Lower lobe of right lung (tissue), 2 donors: ENCODE results near the gene WLS. TPM values are rescaled to one million over a fixed set of nuclear protein-coding genes. Genes with fewer than 3 reads are reported as not detected.

Source experiments
- ATAC-seq, 2 donors: fragments of 200-7000 bp; cut with Tn5 transposase; one replicate each; pipeline ENCODE4 v1.9.1; 2020 to 2022; ENCODE audit warnings: mild to moderate bottlenecking in 2 of 2, moderate library complexity in 2 of 2
- DNase-seq: peaks from one replicate; pipeline ENCODE4 v3.0.0-alpha.2; 2020
- H3K27ac ChIP-seq: fragments of 200-600 bp; one replicate; pipeline ENCODE4 v1.8.0; 2022
- H3K27me3 ChIP-seq: fragments of 200-600 bp; one replicate; pipeline ENCODE4 v1.8.0; 2022; ENCODE audit warnings: low read depth
- H3K36me3 ChIP-seq: fragments of 200-600 bp; one replicate; pipeline ENCODE4 v1.8.0; 2022; ENCODE audit warnings: mild to moderate bottlenecking
- H3K4me1 ChIP-seq: fragments of 200-600 bp; one replicate; pipeline ENCODE4 v1.8.0; 2022
- H3K4me3 ChIP-seq: fragments of 200-600 bp; one replicate; pipeline ENCODE4 v1.8.0; 2022; ENCODE audit warnings: mild to moderate bottlenecking
- H3K9me3 ChIP-seq: fragments of 200-600 bp; one replicate; pipeline ENCODE4 v1.8.0; 2022
- intact Hi-C: fragments of 100-400 bp; cut with DNase I; formaldehyde crosslinking; loops from one replicate; pipeline ENCODE4 v1.11.0; 2022
- total RNA-seq: library from RNA; stranded (reverse); fragmentation: NEBNext Ultra II Directional; extraction: Animal tissue kit (Norgen Biotek cat#: 25700); gene quantifications from one replicate; pipeline ENCODE4 v1.2.1, GENCODE V29; 2021
- TF ChIP-seq, protein P1 (sequence below): fragments of 200-600 bp; IDR thresholded peaks from one replicate; pipeline ENCODE4 v1.8.0; 2022; ENCODE audit warnings: antibody characterized with exemption, mild to moderate bottlenecking
- donor health status: DM: no; HTN: yes; CAD: no; lungs with severe emphysema.

Gene WLS
- total RNA-seq, 1 donor from 2014 or later = 85.2 TPM

DNA sequence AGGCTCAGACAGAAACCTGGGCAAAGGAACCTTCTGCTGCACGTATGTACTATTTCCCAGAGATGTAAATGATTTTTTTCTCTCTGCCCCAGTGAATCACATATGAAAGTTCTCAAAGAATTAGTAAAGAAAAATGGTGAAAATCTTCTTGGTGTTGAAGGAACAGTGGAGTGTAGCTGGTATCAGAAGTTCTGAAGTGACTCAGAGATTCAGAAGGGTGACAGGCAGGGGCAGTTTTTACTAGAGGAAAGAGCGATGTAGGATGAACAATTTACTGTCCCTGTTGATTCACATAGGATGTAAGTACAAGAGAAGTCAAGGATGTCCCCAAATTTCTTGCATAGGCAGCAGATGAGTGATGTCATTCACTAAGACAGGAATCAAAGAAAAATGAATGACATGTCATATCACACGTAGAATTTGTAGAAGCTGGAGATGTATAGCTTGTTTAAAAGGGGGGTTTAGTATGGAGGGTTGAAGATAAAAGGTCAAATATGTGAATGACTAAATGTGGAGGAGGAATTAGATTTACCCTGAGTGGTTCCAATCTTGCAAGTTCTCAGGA lies 26.4 kb downstream of the WLS start:
- TF ChIP-seq, protein P1, sequence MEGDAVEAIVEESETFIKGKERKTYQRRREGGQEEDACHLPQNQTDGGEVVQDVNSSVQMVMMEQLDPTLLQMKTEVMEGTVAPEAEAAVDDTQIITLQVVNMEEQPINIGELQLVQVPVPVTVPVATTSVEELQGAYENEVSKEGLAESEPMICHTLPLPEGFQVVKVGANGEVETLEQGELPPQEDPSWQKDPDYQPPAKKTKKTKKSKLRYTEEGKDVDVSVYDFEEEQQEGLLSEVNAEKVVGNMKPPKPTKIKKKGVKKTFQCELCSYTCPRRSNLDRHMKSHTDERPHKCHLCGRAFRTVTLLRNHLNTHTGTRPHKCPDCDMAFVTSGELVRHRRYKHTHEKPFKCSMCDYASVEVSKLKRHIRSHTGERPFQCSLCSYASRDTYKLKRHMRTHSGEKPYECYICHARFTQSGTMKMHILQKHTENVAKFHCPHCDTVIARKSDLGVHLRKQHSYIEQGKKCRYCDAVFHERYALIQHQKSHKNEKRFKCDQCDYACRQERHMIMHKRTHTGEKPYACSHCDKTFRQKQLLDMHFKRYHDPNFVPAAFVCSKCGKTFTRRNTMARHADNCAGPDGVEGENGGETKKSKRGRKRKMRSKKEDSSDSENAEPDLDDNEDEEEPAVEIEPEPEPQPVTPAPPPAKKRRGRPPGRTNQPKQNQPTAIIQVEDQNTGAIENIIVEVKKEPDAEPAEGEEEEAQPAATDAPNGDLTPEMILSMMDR = no peak
- H3K27ac ChIP-seq = peak overlapping the region; percentile 4
- intact Hi-C loops = no loop called here
- no peak overlapping the region for H3K4me3 ChIP-seq
- ATAC-seq (no peak), DNase-seq (no peak)
- H3K4me1 ChIP-seq = peaks cover 69% of the 10 kb centered on the region
- H3K36me3 ChIP-seq = no peaks in the 10 kb centered on the region
- no peaks in the 10 kb centered on the region for H3K9me3 ChIP-seq
- no peaks in the 10 kb centered on the region for H3K27me3 ChIP-seq

DNA sequence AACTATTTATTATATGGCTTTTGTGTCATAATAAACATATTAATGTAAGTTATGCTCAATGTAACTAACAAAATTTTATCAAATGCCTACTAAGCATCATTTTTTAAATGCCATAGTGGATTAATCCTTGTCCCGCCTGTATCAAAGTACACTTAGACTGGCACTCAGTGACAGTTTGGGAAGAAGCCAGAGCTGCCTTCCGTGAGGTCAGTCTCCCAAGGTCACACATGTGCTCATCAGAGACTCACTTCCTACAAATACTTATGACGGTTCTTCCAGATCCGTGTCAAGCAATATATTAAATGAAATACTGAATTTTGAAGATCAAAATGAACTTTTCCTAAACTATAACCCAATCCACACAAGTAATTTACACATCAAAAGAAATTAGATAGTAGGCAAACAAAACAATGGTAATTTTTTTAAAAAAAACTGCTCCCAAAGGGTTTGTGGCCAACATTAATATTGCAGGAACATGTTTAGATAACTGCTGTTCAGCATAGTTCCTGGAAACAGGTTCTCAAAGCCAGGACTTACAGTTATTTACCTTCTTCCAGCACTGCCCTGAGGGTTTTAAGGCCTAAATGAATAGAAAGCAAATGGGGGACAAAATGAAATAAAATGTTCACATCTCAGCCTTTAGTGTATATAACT lies 27.2 kb downstream of the WLS start:
- intact Hi-C loops = no loop called here
- TF ChIP-seq, protein P1 = no peak
- Histone ChIP-seq H3K27ac (peak overlapping the region; percentile 13), H3K4me1 (peaks cover 66% of the 10 kb centered on the region), H3K4me3 (no peak overlapping the region), H3K9me3 (no peaks in the 10 kb centered on the region), H3K36me3 (no peaks in the 10 kb centered on the region), H3K27me3 (no peaks in the 10 kb centered on the region)
- peak in 1 of 2 donors; percentile 42 for ATAC-seq
- no peak for DNase-seq

DNA sequence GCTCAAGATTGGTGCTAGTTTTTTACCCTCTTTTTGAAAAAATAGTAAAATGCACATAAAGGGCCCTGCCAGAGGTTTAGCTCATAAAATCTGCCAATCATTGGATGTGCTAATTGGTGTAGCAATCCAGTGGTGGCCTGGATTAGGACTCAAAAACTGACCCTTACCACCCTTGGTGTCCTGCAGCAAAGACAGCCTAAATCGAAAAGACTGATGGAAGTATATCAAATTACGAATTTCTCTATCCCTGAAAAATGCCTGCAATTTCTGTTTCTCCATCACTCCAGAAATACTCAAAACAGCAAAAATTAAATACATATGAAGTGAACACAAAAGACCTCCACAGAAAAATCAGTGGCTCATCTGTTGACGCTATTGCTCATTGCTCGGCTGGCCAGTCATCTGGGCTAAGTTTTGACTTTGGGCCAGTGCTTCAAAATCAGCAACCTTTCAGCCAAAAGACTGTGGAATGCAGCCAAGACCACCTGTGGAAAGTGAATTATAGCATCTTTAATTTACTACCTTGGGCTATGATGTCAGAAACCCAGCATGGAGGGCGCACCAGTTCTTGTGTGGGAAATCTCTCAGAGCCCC lies 30.0 kb downstream of the WLS start:
- intact Hi-C loops = no loop called here
- ATAC-seq (no peak), DNase-seq (no peak)
- no peak overlapping the region for H3K27ac ChIP-seq
- peaks cover 55% of the 10 kb centered on the region for H3K4me1 ChIP-seq
- no peaks in the 10 kb centered on the region for H3K9me3 ChIP-seq
- TF ChIP-seq, protein P1 = no peak
- no peak overlapping the region for H3K4me3 ChIP-seq
- H3K27me3 ChIP-seq = no peaks in the 10 kb centered on the region
- H3K36me3 ChIP-seq = no peaks in the 10 kb centered on the region

DNA sequence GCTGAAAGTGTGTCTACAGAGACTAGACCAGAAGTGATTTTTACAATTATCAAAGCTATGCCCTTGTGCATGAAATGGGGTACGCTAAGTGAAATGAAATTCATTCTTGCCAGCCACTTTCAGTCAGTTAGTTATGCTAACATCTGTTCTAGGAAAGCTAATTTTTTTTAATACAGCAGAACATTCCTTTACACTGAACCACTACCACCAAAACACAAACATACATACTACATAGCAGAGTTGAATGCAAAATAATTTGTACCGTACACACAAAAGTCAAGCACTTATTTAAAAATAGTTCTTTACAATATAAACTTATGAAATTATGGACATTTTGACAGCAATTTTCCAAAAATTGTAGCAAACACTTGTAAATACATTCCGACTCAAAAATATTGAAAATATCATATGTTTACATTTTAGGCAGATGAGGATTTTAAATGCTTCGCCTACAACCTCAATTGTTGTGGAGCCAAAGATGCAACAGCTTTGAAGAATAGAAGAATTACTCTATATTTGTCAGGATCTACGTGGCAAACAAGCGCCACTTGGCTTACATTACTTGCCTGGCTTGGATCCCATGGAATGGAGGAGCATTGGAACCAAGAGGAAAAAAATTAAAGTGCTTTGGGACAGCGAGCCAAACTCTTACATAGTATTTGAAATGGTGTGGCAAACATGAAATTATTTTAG lies 30.6 kb downstream of the WLS start:
- ATAC-seq = no peak
- H3K27ac ChIP-seq = no peak overlapping the region
- no peak overlapping the region for H3K4me3 ChIP-seq
- H3K36me3 ChIP-seq = no peaks in the 10 kb centered on the region
- intact Hi-C loops = no loop called here
- H3K27me3 ChIP-seq = no peaks in the 10 kb centered on the region
- H3K4me1 ChIP-seq = peaks cover 53% of the 10 kb centered on the region
- TF ChIP-seq, protein P1 = no peak
- no peaks in the 10 kb centered on the region for H3K9me3 ChIP-seq
- DNase-seq = no peak

DNA sequence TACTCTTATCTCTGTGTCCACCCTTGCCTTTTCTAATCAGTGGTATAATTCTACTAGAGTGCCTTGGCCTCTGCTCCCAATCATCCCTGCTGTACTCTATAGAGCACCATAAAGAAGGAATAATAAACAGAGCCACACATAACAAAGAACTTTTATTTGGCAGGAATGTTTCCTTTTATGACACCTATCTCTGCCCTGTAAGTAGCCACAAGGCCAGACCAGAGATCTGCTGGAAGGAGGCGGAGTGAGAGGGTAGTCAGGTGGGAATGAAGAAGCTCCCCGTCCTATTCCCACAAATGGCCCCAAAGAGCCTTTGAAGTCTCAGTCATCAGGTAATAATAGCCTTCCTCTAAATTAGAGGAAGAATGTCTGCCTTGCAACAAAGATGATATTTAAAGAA lies 32.7 kb downstream of the WLS start:
- TF ChIP-seq, protein P1 = no peak
- intact Hi-C loops = no loop called here
- no peaks in the 10 kb centered on the region for H3K36me3 ChIP-seq
- ATAC-seq = no peak
- no peaks in the 10 kb centered on the region for H3K27me3 ChIP-seq
- no peak for DNase-seq
- peaks cover 34% of the 10 kb centered on the region for H3K4me1 ChIP-seq
- H3K27ac ChIP-seq = no peak overlapping the region
- H3K4me3 ChIP-seq = no peak overlapping the region
- H3K9me3 ChIP-seq = no peaks in the 10 kb centered on the region
